Uterus (tissue), 2 donors: ENCODE results near the gene AK1.

Experiments used
- CTCF ChIP-seq, 4 experiments: fragments of 200-600 bp in 2 of 4; fragments of 450-650 bp in 2 of 4; sonication (generic) in 2 of 4; IDR thresholded peaks; one replicate each; pipeline ENCODE4 v1.5.1; 2016 to 2019; ENCODE audit warnings: antibody characterized with exemption in 4 of 4, mild to moderate bottlenecking in 2 of 4, moderate library complexity in 1 of 4
- POLR2A ChIP-seq, 2 donors: fragments of 450-650 bp; IDR thresholded peaks; one replicate each; pipeline ENCODE4 v1.6.1; 2016; ENCODE audit warnings: antibody characterized with exemption in 2 of 2, mild to moderate bottlenecking in 1 of 2, moderate library complexity in 1 of 2

GRCh38 chr9:127856729-127857116 is 20.8 kb downstream of the AK1 start:
- TF ChIP-seq POLR2A (IDR thresholded peaks at IDR 0.05) (no peak), CTCF (IDR thresholded peaks at IDR 0.05) (no peak)
